ENCODE data around the gene HTR1B.

HTR1B gene

DNA sequence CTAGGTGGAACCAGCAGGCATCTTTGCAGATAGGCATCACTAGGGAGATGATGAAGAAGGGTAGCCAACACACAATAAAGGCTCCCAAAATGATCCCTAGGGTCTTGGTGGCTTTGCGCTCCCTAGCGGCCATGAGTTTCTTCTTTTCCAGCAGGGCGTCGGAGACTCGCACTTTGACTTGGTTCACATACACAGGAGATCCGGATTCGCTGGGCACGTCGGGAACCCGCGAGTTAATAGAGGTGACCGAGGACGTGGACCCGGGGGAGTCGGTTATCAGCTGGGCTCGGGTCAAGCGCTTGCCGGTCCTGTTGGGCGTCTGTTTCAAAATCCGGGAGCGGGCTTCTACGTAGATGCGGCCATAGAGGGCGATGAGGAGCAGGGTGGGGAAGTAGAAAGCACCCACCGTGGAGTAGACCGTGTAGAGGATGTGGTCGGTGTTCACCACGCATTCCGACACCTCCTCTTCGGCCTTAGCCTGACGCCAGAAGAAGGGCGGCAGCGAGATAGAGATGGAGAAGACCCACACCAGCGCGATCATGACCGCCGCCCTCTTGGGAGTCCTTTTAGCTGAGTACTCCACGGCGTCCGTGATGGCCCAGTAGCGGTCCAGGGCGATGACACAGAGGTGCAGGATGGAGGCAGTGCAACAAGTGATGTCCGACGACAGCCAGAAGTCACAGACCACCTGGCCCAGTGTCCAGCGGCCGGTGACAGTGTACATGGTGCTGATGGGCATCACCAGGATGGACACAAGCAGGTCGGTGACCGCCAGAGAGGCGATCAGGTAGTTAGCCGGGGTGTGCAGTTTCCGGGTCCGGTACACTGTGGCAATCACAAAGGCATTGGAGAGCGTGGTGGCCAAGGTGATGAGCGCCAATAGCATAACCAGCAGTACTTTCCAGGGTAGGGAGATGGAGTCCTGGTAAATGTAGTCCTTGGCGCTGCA, 658 bp downstream of the HTR1B start:
- Histone ChIP-seq H3K9me3 (ENCODE audit: insufficient read depth, low read depth, low read length) (no peaks in the 10 kb centered on the region), H3K4me2 (ENCODE audit: low read depth, low read length, poor library complexity, severe bottlenecking) (no peak overlapping the region), H3K4me3 (ENCODE audit: low read length, poor library complexity, severe bottlenecking) (no peak overlapping the region), H3K27me3 (ENCODE audit: insufficient read depth, low read length, poor library complexity, severe bottlenecking) (no peaks in the 10 kb centered on the region), H3F3A (ENCODE audit: low read depth) (no peaks in the 10 kb centered on the region), H3K9me2 (replicated peaks; ENCODE audit: low read depth, low read length) (no peaks in the 10 kb centered on the region), H3K36me3 (ENCODE audit: insufficient read depth, low read length) (no peaks in the 10 kb centered on the region), H2AFZ (ENCODE audit: low read length) (no peak overlapping the region), H3K4me1 (ENCODE audit: insufficient read depth, low read length, poor library complexity, severe bottlenecking) (no peaks in the 10 kb centered on the region), H4K20me1 (ENCODE audit: insufficient read depth, low read length, poor library complexity, severe bottlenecking) (no peaks in the 10 kb centered on the region), H3K9ac (ENCODE audit: low read depth, low read length, poor library complexity, severe bottlenecking) (no peak overlapping the region), H3K79me2 (ENCODE audit: insufficient read depth, low read length) (no peaks in the 10 kb centered on the region)
- TF ChIP-seq, protein P1, sequence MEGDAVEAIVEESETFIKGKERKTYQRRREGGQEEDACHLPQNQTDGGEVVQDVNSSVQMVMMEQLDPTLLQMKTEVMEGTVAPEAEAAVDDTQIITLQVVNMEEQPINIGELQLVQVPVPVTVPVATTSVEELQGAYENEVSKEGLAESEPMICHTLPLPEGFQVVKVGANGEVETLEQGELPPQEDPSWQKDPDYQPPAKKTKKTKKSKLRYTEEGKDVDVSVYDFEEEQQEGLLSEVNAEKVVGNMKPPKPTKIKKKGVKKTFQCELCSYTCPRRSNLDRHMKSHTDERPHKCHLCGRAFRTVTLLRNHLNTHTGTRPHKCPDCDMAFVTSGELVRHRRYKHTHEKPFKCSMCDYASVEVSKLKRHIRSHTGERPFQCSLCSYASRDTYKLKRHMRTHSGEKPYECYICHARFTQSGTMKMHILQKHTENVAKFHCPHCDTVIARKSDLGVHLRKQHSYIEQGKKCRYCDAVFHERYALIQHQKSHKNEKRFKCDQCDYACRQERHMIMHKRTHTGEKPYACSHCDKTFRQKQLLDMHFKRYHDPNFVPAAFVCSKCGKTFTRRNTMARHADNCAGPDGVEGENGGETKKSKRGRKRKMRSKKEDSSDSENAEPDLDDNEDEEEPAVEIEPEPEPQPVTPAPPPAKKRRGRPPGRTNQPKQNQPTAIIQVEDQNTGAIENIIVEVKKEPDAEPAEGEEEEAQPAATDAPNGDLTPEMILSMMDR (conservative IDR thresholded peaks at IDR 0.05; ENCODE audit: low read length), result no peak
- TF ChIP-seq EZH2phosphoT487 (IDR thresholded peaks at IDR 0.05; ENCODE audit: borderline replicate concordance), result no peak

DNA sequence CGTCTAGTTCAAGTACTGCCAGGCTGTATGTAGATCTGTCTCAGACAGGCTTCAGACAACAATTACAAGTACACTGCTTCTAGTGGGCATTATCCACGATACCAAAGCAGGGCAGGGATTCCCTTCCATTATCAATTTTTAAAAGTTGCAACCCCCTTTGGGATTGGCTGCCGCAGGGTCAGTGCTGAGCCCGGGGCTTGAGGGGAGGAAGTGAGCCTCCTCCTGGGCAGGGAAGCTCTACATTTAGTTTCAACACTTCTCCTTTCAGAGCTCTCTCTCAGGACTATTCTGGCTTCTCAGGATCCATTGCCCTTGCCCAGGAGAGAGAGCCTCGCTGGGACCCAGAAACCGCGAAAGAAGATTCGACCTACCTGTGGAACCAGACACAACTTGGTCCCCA, 1.5 kb downstream of the HTR1B start:
- Histone ChIP-seq H3K4me1 (ENCODE audit: insufficient read depth, low read length, poor library complexity, severe bottlenecking) (no peaks in the 10 kb centered on the region), H3K9me2 (replicated peaks; ENCODE audit: low read depth, low read length) (no peaks in the 10 kb centered on the region), H2AFZ (ENCODE audit: low read length) (no peak overlapping the region), H4K20me1 (ENCODE audit: insufficient read depth, low read length, poor library complexity, severe bottlenecking) (no peaks in the 10 kb centered on the region), H3K4me3 (ENCODE audit: low read length, poor library complexity, severe bottlenecking) (no peak overlapping the region), H3F3A (ENCODE audit: low read depth) (no peaks in the 10 kb centered on the region), H3K4me2 (ENCODE audit: low read depth, low read length, poor library complexity, severe bottlenecking) (no peak overlapping the region), H3K9ac (ENCODE audit: low read depth, low read length, poor library complexity, severe bottlenecking) (no peak overlapping the region), H3K9me3 (ENCODE audit: insufficient read depth, low read depth, low read length) (no peaks in the 10 kb centered on the region), H3K36me3 (ENCODE audit: insufficient read depth, low read length) (no peaks in the 10 kb centered on the region), H3K27me3 (ENCODE audit: insufficient read depth, low read length, poor library complexity, severe bottlenecking) (no peaks in the 10 kb centered on the region), H3K79me2 (ENCODE audit: insufficient read depth, low read length) (no peaks in the 10 kb centered on the region)
- TF ChIP-seq EZH2phosphoT487 (IDR thresholded peaks at IDR 0.05; ENCODE audit: borderline replicate concordance), result no peak
- TF ChIP-seq, protein P1 (conservative IDR thresholded peaks at IDR 0.05; ENCODE audit: low read length), result no peak

DNA sequence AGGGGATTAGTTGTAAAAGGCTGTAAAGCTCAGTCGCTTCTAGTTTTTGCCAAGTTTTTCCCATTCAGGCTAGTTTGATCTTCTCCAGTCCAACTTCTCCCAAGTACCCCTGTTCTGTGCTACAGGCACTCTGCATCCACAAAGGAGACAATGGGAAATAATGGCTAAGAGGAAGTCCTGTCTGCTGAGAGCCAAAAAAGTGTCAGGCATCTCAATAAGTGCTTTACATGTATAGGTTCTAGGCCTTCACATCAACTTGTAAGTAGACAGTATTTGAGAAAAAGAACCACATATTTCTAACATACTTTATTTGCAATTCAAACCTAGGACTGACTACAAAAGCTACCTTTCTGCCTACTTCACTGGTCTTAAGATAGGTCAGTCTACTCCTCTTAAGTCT, 4.9 kb downstream of the HTR1B start:
- Histone ChIP-seq H3K4me3 (ENCODE audit: low read length, poor library complexity, severe bottlenecking) (no peak overlapping the region), H3K27me3 (ENCODE audit: insufficient read depth, low read length, poor library complexity, severe bottlenecking) (no peaks in the 10 kb centered on the region), H3K4me1 (ENCODE audit: insufficient read depth, low read length, poor library complexity, severe bottlenecking) (no peaks in the 10 kb centered on the region), H4K20me1 (ENCODE audit: insufficient read depth, low read length, poor library complexity, severe bottlenecking) (no peaks in the 10 kb centered on the region), H3K9me3 (ENCODE audit: insufficient read depth, low read depth, low read length) (no peaks in the 10 kb centered on the region), H3K36me3 (ENCODE audit: insufficient read depth, low read length) (no peaks in the 10 kb centered on the region), H3K9me2 (replicated peaks; ENCODE audit: low read depth, low read length) (no peaks in the 10 kb centered on the region), H3F3A (ENCODE audit: low read depth) (no peaks in the 10 kb centered on the region), H3K79me2 (ENCODE audit: insufficient read depth, low read length) (no peaks in the 10 kb centered on the region), H3K4me2 (ENCODE audit: low read depth, low read length, poor library complexity, severe bottlenecking) (no peak overlapping the region), H2AFZ (ENCODE audit: low read length) (no peak overlapping the region), H3K9ac (ENCODE audit: low read depth, low read length, poor library complexity, severe bottlenecking) (no peak overlapping the region)
- no peak for TF ChIP-seq EZH2phosphoT487 (IDR thresholded peaks at IDR 0.05; ENCODE audit: borderline replicate concordance)
- TF ChIP-seq, protein P1 (conservative IDR thresholded peaks at IDR 0.05; ENCODE audit: low read length), result no peak
